OCI-LY7 (cell line): ENCODE measurements around the gene DNAJB9.

ENCODE experiments used
- EZH2phosphoT487 ChIP-seq: fragments of 200-600 bp; sonication (generic); IDR thresholded peaks from 2 replicates; pipeline ENCODE4 v1.6.1; 2018; ENCODE audit warnings: low read depth, borderline replicate concordance, mild to moderate bottlenecking, mixed run types, antibody characterized with exemption, low read length, moderate library complexity, mixed read lengths
- TF ChIP-seq, protein P1 (sequence below): fragments of 200-600 bp; sonication (generic); conservative IDR thresholded peaks from 2 replicates; pipeline ENCODE4 v1.5.1; 2014; ENCODE audit warnings: mild to moderate bottlenecking, antibody characterized with exemption, low read length, moderate library complexity, mixed read lengths

DNA sequence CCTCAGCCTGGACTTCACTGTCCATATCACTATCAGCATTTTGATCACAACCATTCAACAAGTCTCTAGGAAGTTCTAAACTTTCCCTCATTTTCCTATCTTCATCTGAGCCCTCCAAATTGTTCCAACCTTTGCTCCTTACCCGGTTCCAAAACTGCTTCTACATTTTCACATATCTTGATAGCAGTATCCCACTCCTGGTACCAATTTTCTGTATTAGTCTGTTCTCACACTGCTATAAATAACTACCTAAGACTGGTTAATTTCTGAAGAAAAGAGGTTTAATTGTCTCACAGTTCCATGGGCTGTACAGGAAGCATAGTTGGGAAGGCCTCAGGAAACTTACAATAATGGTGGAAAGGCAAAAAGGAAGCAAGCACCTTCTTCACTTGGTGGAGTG, 12.1 kb upstream of the DNAJB9 start:
- TF ChIP-seq, protein P1, sequence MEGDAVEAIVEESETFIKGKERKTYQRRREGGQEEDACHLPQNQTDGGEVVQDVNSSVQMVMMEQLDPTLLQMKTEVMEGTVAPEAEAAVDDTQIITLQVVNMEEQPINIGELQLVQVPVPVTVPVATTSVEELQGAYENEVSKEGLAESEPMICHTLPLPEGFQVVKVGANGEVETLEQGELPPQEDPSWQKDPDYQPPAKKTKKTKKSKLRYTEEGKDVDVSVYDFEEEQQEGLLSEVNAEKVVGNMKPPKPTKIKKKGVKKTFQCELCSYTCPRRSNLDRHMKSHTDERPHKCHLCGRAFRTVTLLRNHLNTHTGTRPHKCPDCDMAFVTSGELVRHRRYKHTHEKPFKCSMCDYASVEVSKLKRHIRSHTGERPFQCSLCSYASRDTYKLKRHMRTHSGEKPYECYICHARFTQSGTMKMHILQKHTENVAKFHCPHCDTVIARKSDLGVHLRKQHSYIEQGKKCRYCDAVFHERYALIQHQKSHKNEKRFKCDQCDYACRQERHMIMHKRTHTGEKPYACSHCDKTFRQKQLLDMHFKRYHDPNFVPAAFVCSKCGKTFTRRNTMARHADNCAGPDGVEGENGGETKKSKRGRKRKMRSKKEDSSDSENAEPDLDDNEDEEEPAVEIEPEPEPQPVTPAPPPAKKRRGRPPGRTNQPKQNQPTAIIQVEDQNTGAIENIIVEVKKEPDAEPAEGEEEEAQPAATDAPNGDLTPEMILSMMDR, result no peak
- TF ChIP-seq EZH2phosphoT487, result no peak
